Nucleus accumbens (tissue), 56 donors: ENCODE measurements around the gene DUS3L.
A peak's percentile ranks its signal among the peaks of the same experiment; 100 is the strongest.

Experiments used
- DNase-seq, 56 donors: peaks; one replicate each; lab custom pipeline; 2025; lab: John Stamatoyannopoulos, UW

Gene DUS3L

DNA sequence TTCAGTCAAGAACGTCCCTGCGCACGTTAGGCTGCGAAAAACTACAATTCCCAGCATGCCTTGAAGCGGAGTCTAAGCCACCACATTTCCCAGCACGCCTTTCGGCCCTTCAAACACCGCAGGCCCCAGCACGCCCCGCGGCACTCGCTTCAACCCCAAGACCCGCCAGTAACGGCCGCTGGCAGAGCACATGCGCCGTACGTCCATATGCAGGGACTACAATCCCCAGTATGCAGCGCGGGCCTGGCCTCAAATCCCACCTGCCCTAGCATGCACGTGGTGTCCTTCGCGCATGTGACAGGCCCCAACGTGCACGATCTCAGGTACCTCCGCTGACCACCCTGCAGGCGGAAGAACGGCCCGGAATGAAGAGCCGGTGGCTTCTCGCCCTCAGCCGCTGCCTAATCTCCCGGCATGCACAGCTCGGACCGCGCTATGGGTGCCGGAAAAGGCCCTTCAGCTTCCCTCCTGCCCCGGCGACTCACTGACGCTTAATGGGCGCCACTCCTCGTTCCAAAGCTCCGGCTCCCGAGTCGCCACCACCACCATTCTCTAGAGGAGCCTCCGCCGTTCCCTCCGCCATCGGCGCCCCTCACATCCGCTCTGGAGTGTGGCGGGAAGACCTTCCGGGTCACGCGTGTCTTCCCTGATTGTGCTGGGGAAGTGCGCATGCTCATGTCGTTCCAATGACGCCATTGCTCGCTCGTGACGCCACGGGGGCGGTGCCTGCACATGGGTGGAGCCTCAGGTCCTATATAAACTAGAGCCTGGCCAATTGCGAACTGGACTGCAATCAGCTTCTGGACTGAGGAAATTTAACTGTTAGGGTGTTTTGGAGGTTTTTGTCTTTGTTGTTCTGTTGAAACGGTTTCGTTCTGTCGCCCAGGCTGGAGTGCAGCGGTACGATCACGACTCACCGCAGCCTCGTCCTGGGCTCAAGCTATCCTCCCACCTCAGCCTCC is at the start of gene DUS3L:
Gene DUS3L (minus strand): TSS at position 605 of the 962 bp plus-strand sequence. CDS start 22 bp downstream, at position 583.
- peak; percentile 56 to 98 (median 93) for DNase-seq

DNA sequence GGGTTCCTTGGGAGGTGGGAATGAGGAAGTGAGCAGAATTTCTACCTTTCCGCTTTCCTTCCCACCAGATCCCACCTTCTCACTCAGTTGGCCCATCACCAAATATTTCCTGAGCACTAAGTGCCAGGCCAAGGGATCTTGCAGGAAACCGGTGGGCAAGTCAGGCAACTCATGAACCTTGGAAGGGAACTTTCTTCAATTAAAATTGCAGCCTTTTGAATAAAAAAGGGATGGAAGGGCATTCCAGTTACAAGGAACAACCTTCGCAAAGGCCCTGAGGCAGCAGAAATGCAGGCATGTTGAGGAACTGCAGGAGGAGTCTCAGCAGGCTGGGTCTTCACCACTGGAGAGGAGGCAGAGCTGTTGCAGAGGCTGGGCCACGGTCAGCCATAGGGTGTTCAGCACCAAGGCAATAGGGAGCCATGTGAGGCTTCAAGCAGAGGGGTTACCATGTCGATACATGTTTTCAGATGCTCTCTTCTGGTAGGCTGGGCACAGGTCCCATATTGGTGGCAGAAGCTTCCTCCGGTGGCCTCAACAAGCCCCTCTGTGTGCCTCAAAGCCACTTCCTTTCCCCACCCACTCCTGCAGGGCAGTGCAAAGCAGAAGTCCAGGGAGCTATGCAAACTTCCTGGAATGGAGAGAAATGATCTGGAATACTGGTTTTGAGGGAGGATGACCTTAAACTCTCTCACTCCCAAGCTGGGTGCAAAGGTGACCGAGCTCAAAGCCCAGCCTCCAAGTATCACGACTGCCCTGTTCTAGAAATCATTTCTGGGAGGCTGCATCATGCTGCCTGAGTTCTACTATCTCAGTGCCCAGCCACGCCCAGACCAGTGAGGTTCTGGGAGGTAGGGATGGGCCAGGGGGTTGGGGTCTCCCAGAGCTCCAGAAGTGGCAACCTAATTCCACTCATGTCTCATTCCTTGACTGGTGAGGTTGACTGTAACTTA is 48.4 kb upstream of the DUS3L start, which contains the start of gene FUT6:
Gene FUT6 (minus strand): TSS at position 638 of the 953 bp plus-strand sequence. CDS start 7,135 bp downstream, outside the sequence.
- no peak for DNase-seq

DNA sequence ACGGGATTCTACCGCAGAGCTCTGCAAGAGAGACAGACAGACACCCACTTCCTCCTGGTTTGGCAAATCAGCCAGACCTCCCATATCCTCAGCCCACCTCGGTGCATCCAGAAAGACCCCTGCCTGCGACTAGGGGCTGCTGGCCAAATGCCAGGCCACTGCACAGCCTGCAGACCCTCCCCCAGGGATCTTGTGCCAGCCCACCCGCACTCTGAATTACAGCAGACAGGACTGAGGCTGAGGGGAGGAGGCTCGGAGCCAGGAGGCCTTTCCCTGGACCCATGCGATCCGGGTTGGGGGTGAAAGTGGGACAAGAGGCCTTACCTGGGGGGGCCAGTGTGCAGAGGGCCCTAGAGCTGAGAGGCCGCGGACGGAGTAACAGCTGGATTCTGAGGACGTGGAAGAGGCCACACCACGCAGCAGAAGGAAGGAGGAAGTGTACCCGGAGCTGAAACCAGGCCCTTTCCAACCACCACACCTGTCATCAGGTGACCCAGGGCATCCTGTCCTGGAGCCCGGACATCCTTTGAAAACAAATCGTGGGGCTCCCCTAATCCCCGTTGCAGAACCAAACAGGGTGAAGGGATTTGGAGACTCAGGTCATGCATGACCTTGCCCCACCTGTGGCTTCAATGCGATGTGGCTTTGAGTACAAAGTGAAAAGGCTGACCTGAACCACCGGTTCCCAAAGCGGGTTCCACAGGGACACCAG is 47.5 kb upstream of the DUS3L start:
- DNase-seq, result no peak

DNA sequence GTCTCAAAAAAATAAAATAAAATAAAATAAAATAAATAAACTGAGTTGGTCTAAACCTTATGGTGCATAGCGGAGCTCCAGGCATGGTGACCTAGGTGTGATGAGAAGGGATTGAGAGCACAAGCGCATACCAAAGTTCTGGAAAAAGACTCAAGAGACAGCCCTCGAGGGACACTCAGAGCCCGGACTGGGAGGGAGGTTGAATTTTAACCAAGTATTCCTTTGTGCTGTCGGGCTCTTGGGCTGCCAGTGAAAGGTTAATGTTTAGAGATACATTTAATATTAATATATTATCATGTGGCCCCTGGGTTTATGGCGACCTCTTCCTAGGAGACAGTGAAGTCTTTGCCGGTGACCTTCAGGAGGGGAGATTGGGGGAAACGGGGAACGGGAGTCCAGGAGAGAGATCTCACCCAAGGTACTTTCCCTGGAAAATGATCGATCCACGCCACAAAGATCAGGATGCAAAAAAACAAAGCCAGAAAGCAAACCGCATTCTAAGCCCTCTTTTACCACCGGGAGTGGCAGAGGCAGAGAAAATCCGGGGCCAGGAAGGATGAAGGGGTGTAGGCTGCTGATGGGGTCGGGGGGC is 46.9 kb upstream of the DUS3L start:
- DNase-seq, result no peak

DNA sequence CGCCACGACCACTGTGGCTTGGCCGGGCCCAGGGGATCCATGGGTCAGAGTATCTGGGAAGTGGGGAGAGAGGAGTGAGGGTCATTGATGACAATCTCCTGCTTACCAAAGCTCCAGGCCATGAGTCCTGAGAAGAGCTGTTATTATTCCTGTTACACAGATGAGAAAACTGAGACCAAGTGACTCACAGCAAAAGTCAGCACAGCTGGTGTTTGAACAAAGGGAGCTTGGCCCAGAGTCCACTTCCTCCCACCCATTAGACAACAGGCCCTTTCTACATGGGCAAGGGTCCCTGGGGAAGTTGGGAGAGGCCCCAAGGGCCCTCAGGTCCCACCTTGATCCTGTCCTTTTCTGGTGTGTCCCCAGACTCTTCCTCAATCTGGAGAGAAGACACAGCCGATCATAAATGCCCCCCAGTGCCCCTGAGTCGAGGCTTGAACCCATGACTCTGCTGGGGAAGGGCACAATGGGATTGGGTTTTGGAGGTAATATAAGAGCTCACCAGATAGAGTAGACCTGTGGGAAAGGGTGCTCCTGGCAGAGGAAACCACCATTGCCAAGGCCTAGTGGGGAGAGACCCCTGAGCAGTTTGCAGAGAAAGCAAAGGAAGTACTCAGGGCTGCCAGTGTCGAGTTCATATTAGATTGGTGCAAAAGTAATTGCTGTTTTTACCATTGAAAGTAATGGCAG is 41.7 kb upstream of the DUS3L start:
- no peak for DNase-seq

- DNase-seq, result no peak
Observed at GRCh38 chr19:5832061-5832460, 41.1 kb upstream of the DUS3L start.

DNA sequence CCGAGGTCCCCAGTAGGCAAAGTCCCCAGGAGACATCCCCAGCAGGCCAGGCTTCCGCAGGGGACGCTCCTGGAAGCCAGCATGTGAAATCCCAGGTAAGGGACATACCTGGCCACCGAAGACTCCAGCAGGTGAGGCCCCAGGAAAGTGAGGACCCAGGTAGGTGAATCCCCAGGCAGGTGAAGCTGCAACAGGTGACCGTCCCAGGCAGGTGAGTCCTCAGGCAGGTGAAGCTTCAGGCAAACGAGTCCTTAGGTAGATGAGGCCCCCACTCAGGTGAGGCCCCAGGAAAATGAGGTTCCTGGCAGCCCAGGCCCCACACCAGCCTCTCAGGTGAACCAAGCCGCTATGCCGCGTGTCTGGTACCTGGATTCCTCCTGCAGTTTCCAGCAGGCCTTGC is 40.2 kb upstream of the DUS3L start:
- DNase-seq, result no peak

DNA sequence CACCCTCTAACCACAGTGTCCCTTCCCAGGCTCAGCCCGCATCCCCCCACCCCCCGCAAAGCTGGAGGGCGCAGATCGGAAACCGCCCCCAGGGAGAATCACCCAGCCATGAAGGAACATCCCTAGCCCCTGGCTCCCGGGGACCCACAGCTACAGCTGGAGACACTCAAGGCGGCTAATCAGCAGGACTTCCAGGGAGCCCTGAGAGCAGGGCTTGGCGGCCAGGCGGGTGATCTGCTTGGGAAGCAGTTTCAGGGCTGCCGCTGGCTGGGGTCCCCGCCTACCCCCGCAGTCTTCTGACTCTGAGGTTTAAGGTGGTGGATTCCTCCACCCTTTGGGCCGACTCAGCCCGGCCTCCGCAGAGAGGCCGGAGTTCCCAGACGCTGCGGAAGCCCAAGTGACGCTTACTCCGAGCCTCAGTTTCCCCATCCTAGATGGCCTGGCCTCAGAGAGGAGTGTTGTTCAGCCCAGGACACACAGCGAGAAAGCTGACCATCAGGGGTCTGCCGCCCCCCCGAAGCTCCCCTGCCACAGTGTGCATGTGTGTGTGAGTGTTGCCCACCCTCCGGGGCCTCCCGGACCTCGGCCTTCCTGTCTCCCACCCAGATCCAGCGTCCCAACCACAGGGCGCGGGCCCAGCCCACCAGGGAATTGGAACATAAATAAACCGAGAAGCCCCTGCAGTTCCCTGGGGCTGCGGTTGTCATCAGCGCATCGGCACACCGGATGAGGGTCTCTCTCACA is 38.8 kb upstream of the DUS3L start:
- no peak for DNase-seq

- DNase-seq, result no peak
Observed at GRCh38 chr19:5828661-5829566, 38.0 kb upstream of the DUS3L start.

GRCh38 chr19:5827891-5828660 is 37.1 kb upstream of the DUS3L start:
- peak in 51 of 56 donors; percentile 6 to 85 (median 61) for DNase-seq

DNA sequence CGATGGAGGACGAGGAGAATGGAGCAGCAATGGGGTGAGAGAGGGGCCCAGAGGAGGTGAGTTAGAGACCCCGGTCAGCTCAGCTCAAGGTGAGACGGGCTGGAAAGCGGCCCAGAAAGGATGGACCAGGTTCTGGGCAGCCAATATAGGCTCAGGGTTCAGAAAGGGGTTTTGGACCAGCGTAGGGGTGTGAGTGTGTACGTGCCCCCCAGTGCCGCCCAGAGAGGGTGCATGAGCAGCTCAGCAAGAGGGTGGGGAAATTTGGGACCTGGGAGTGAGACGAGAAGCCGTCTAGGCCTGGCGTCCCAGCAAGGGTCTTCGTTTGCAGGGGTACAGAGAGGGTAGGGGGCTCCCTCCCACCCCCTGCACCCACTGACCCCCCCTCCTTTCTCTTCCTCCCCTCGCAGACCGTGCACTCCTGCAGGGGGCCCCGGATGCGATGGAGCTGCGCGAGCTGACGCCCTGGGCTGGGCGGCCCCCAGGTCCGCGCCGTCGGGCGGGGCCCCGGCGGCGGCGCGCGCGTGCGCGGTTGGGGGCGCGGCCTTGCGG is 36.5 kb upstream of the DUS3L start:
- DNase-seq, result no peak

GRCh38 chr19:5826531-5827341 is 35.8 kb upstream of the DUS3L start:
- no peak for DNase-seq

- peak in 10 of 56 donors; percentile 2 to 44 (median 18) for DNase-seq
Observed at GRCh38 chr19:5825178-5825577, 34.2 kb upstream of the DUS3L start.

DNA sequence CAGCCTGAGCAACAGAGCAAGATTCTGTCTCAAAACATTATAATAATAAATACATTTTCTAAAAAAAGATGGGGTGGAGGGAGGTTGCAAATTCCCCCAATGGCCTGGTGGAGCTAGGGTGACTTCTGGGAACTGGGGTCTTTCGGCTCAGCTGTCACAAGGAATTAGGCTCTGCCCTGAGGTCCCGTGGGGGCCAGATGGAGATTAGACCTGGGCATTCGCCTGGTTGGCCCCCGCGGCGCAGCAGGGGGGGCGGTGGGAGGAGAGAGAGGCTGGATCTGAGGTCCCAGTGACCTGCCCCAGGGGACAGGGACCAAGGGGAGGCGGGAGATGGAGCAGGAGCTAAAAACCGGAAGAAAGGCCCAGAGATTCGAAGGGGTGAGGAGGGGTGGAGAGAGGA is 33.8 kb upstream of the DUS3L start:
- no peak for DNase-seq

DNA sequence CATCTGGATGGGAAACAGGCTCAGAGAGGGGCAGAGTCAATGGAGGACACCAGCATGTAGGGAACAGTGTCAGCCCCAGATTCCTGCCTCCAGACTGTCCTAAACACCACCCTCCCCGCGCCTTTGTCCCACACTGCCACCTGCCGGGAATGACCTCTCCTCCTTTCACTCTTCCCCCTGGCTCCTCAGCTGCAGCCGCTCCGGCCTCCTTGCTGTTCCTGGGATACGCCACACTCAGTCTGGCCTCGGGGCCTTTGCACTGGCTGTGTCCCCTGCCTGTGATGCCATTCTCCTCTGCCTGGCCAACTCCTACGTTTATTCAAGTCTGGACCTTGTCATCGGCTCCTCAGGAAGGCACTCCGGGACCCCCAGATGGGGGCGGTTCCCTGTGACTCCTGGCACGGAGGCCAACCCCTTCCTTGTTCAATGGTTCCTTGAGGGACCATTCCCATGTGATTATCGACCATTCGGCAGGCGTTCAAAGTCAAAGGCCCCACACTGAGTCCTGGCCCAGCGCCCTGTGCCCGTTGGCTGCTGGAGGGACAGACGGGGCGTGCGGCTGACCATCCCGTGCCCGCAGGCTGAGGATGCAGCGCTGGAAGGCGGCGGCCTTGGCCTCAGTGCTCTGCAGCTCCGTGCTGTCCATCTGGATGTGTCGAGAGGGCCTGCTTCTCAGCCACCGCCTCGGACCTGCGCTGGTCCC is 32.8 kb upstream of the DUS3L start:
- DNase-seq, result no peak
